ENCODE results near the gene LRRC46.

LRRC46 gene

GRCh38 chr17:47821031-47821423 is 10.4 kb upstream of the LRRC46 start:
- no peak for TF ChIP-seq CTCF (IDR thresholded peaks at IDR 0.05; ENCODE audit: borderline replicate concordance, insufficient read depth, low read depth, low read length)
- peak overlapping the region; percentile 63 for H3K4me3 ChIP-seq (ENCODE audit: low read depth, low read length)

GRCh38 chr17:47821424-47822391 is 9.8 kb upstream of the LRRC46 start, which contains the start of gene OSBPL7:
TSS of gene OSBPL7 (minus strand) at chr17:47821794. CDS start at chr17:47820278, 1,516 bp downstream.
- peak within 1 kb of the TSS; percentile 63 for H3K4me3 ChIP-seq (ENCODE audit: low read depth, low read length)
- peak; percentile 33; the same call in 1 of the 2 replicates for TF ChIP-seq CTCF (IDR thresholded peaks at IDR 0.05; ENCODE audit: borderline replicate concordance, insufficient read depth, low read depth, low read length)

- TF ChIP-seq CTCF (IDR thresholded peaks at IDR 0.05; ENCODE audit: borderline replicate concordance, insufficient read depth, low read depth, low read length), result no peak
- no peak overlapping the region for H3K4me3 ChIP-seq (ENCODE audit: low read depth, low read length)
Observed at GRCh38 chr17:47822785-47823184, 8.7 kb upstream of the LRRC46 start.

- TF ChIP-seq CTCF (IDR thresholded peaks at IDR 0.05; ENCODE audit: borderline replicate concordance, insufficient read depth, low read depth, low read length), result no peak
- no peak overlapping the region for H3K4me3 ChIP-seq (ENCODE audit: low read depth, low read length)
Observed at GRCh38 chr17:47823519-47823918, 8.0 kb upstream of the LRRC46 start.

GRCh38 chr17:47829870-47830269 is 1.6 kb upstream of the LRRC46 start:
- TF ChIP-seq CTCF (IDR thresholded peaks at IDR 0.05; ENCODE audit: borderline replicate concordance, insufficient read depth, low read depth, low read length), result no peak
- H3K4me3 ChIP-seq (ENCODE audit: low read depth, low read length), result no peak overlapping the region

GRCh38 chr17:47830396-47831002 is 971 bp upstream of the LRRC46 start:
- peak overlapping the region; percentile 65 for H3K4me3 ChIP-seq (ENCODE audit: low read depth, low read length)

More at GRCh38 chr17:47830396-47831002, 971 bp upstream of the LRRC46 start:
- TF ChIP-seq CTCF (IDR thresholded peaks at IDR 0.05; ENCODE audit: borderline replicate concordance, insufficient read depth, low read depth, low read length), result no peak
